Stimulated activated CD8-positive, alpha-beta memory T cell treated with anti-CD3 and anti-CD28 coated beads, Interleukin-4, amount 100 ng/mL, for 24 hours (primary cell): Measurements from ENCODE around the gene KHDC3L.
"Not testable (repeated sequence)": the region's sequence is repeated elsewhere in the genome, so short reads cannot be mapped to it uniquely, and the experiment has no call there.

Source experiments
- DNase-seq: peaks from one replicate; pipeline ENCODE4 v3.0.0-alpha.2; 2020; ENCODE audit warnings: low read depth

The KHDC3L gene

DNA sequence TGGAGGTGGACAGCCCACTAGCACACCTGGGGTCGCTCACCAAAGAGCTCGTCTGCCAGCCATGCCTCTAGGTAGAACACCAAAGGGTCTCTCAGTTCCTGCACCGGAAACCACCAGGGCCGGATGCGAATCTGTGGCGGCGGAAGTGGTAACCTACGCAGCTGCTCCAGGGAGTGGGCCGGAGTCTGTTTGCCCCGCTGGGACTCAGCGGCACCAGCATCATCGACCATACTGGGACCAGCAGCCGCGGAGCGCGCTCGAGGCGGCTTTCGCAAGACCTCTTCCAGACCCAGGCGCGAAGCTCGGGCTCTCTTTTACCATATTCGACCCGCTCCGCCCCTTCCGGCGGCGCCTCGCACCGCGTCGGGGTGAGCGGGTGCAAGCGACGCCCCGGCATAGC, 7.1 kb downstream of the KHDC3L start, which contains the start of gene OOEP:
Gene OOEP (minus strand): TSS at position 335 of the 400 bp plus-strand sequence. CDS start 105 bp downstream, at position 230.
- no peak for DNase-seq

DNA sequence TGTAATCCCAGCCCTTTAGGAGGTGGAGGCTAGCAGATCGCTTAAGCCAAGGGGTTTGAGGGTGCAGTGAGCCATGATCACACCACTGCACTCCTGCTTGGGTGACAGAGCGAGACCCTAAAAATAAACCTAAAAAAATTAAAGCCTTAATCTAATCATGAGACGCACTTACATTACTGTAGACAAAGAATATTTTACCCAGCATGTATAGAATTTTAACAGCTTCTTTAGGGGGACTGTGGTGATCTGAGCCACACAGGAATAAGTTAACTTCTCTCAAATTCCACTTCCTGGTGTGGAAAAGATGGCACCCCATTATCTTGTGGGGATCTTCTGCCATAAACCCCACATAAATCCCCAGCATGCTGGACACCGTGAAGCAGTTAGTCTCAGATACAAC, 9.5 kb downstream of the KHDC3L start:
- no peak for DNase-seq

DNA sequence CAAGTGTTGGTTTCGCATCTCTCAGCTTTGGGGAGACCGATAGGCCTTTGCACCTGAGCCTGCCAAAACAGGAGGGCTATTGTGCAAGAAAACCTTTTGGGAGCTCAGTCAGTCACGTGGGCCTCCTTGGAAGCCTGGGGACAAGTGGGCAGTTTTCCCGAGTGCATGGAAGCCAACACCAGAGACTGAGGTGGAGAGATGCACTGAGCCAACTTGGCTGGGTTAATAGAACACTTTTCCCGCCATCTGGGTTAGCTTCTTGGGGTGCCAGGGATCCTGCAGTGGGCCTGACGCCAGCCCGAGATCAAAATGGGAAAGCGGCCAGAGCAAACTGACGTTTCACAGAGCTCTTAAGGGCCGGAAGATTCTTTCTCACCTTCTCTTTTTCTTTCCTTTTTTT, 10.1 kb downstream of the KHDC3L start:
- no peak for DNase-seq

DNA sequence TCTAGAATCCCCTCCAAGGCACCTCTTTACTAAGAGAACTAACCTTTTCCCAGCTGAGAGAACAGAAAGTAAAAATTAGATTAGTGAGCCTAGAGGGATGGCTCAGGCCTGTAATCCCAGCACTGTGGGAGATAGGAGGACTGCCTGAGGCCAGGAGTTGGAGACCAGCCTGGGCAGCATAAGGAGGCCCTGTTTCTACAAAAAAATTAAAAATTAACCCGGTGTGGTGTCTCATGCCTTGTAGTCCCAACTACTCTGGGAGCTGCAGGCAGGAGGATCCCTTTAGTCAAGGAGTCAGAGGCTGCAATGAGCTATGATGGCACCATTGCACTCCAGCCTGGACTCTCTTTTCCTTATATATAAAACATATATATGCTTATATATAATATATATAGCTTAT, 12.8 kb downstream of the KHDC3L start:
- no peak for DNase-seq

DNA sequence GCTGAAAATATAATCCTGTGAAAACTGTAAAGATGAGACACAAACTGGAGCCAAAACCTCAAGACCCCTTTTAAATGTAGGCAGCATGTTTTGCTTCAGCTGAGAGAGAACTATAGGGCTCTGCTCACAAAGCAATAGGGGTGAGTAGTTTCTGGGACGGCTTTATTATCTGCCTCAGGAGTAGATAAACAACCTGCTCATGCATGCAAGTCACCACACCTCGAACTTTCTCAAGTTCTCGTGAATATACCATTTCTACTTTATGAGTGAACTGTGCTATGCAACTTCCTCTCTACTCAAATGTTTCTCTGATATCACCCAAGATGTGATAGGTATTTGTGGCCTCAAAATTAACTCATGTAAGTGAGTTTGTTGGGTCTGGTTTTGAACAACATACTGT, 14.8 kb downstream of the KHDC3L start:
- no peak for DNase-seq

DNA sequence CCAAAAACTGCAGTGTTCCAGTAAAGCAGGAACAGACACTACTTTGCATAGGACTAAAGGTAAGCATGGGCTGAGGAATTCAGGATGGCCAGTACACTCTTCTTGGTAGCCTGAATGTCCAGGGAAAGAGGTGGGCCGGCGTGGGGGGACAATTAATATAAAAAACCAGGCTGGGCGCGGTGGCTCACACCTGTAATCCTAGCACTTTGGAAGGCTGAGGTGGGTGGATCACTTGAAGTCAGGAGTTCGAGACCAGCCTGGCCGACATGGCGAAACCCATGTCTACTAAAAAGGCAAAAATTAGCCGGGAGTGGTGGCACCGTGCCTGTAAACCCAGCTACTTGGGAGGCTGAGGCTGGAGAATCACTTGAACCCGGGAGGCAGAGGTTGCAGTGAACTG, 19.1 kb downstream of the KHDC3L start:
- DNase-seq: not testable (repeated sequence)

DNA sequence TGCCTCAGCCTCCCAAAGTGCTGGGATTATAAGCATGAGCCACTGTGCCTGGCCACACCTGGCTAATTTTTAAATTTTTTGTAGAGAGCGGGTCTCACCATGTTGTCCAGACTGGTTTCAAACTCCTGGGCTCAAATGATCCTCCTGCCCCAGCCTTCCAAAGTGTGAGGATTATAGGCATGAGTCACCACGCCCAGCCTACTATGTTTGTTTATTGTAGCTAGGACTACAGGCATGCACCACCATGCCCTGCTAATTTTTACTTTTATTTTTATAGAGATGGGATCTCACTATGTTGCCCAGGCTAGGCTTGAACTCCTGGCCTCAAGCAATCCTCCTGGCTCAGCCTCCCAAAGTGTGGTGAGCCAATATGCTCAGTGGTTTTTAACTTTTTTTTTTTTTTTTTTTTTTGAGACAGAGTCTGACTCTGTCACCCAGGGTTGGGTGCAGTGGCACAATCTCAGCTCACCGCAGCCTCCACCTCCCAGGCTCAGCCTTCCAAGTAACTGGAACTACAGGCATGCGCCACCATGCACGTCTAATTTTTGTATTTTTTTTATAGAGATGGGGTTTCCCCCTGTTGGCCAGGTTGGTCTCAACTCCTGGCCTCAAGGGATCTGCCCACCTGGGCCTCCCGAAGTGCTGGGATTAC, 20.1 kb downstream of the KHDC3L start:
- DNase-seq: no peak

DNA sequence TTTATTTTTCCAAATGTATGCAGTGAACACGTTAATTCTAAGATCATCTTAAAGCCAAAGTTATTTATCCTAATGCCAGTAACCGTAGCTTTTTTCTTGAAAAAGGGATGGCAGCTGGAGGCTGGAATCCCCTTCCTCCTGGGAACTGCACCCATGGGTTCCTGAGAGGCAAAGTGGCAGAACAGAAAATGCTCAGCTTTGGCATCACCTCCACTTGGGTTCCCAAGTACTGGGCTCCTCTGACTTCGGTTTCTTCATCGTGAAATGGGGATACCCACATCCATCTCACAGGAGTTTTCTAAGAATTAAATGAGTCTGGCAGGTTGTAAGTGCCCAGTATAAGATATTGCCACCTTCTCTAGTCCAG, 26.0 kb downstream of the KHDC3L start:
- DNase-seq: no peak

DNA sequence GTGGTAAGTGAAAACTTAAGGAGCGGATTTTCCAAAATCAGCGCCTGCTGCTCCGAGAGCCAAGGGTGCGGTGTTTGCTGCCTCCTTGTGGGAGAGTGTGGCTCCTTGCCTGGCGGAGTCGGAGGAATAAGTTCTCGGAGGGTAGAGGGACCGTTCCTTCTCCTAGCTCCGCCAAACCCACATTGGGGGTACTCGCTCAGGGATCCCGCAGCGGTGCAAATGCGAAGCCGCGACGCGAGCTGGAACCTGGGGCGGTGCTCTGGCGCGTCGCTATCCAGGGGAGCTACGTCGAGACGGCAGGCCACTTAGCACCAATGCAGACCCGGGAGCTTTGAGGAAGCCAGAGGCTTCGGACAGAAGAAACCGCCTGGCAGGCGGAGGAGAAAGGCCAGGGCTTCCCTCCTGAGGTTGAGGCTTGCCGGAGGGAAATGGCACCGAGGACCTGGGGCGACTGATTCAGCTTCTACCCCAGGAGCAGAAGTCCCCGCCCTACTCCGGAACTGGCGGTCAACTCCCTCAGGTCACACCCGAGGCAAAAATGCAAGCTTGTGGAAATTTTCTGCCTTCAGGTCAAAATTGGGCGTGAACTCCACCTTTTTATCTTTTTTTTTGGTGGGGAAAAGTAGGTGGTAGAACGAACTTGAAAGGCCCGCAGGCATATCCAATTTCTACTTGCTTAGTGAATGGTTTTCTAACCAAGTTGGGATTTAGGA, 26.5 kb downstream of the KHDC3L start:
- peak; percentile 45 for DNase-seq

DNA sequence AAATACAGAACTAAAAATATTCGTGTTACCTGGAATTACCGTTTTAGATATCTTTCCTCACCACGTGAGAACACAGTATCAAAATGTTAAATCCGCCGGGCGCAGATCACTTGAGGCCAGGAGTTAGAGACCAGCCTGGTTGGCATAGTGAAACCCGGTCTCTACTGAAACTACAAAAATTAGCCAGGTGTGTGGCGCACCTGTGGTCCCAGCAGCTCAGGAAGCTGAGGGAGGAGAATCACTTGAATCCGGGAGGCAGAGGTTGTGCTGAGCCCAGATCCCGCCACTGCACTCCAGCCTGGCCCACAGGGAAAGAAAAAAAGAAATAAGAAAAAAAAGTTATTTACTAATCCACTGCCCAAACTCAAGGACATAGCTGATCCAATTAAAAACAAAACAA, 27.4 kb downstream of the KHDC3L start:
- no peak for DNase-seq

DNA sequence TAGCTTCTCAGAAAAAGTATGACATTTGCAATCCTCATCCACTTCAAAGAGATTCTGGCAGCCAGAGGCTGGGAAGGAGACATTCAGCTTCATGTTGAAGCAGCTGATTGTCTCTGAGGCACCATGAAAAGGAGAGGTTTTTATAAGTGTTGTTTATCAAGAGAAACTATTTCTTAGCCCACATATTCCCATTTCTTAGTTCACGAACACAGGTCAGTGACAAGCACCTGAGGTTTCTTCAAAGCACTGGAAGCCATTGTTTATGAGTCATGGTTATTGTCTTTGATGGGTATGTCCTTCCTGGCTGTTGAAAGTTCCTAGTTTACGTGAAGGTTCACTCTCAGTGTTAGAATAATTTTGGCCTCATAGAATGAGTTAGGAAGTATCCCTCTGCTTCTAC, 29.2 kb downstream of the KHDC3L start:
- no peak for DNase-seq

DNA sequence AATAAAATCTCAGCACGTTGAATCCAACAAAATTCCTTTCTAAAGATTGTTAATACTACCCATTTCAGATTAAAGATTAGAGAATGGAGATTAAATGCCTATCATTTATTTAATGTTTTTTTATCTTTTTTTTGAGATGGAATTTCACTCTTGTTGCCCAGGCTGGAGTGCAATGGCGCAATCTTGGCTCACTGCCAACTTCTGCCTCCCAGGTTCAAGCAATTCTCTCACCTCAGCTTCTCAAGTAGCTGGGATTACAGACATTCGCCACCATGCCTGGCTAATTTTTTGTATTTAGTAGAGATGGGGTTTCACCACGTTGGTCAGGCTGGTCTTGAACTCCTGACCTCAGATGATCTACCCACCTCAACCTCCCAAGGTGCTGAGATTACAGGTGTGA, 29.7 kb downstream of the KHDC3L start:
- DNase-seq: not testable (repeated sequence)

DNA sequence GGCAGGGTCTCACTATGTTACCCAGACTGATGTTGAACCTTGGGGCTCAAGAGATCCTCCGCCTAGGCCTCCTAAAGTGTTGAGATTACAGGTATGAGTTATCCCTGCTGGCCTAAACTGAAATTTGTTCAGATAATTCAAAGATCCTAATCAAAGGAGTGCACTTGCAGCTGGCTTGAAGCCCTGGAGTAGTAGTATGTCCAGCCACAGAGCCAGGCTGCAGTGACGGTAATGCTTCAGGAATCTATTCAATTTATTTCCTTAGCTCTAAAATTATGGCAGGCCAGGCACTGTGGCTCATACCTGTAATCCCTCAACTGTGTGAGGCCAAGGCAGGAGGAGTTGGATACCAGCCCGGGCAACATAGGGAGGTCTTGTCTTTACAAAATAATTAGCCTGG, 30.8 kb downstream of the KHDC3L start:
- no peak for DNase-seq

DNA sequence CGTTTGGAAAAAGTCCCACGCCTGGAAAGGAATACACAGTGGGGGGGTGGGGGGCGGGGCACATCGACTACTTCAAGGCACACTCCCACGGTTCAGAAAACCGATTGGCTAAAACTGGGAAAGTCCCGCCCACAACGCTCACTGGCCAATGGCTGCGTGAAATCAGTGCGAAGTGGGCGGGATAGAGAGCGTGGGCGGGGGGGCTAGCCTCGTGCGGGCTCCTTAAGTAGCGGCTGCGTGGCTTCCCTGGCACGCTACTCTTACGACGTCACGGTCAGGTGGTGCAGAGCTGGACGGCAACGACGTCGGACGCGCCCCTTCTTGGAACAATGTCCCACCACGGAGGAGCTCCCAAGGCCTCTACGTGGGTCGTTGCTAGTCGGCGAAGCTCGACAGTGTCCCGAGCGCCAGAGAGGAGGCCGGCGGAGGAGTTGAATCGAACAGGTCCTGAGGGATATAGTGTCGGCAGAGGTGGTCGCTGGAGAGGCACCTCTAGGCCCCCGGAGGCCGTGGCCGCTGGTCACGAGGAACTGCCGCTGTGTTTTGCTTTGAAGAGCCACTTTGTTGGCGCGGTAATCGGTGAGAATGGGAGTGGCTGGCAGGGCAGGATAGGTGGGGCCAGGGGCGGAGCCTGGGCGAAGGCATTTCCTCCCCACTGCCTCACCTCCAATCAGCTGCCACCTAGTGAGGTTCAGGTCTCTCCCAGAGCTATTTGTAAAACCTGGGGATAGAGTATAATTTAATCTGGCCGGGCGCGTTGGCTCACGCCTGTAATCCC, 32.3 kb downstream of the KHDC3L start, which contains the start of gene DDX43:
Gene DDX43 (plus strand): TSS at position 252 of the 778 bp plus-strand sequence. CDS start 78 bp downstream, at position 330.
- DNase-seq: no peak

DNA sequence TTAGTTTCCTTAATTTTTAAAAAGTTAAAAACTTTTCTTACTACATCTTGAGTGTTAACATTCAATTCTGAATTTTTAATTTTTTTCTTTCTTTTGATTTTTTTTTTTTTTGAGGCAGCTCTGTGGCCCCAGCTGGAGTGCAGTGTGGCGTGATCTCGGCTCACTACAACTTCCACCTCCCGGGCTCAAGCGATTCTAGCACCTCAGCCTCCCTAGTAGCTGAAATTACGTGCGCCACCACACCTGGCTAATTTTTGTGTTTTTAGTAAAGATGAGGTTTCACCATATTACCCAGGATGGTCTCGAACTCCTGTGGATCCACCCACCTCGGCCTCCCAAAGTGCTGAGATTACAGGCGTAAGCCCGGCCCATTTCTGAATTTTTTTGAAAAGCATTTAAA, 33.4 kb downstream of the KHDC3L start:
- no peak for DNase-seq

DNA sequence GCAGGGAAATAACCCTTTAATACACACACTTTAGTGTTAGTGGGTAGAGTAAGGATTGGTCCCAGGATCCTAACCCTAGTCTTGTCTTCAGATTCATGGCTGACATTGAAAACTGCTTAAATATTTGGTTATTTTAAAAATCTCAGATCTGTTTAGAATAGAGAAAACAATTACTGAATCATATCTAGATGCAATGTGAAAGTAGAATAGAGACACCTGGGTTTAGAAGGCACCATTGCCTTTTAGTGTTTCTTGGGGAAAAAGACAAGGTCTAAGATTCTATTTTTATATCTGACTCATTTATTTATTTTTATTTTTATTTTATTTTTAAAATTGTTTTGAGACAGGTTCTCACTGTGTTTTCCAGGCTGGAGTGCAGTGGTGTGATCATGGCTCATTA, 38.2 kb downstream of the KHDC3L start:
- DNase-seq: no peak

DNA sequence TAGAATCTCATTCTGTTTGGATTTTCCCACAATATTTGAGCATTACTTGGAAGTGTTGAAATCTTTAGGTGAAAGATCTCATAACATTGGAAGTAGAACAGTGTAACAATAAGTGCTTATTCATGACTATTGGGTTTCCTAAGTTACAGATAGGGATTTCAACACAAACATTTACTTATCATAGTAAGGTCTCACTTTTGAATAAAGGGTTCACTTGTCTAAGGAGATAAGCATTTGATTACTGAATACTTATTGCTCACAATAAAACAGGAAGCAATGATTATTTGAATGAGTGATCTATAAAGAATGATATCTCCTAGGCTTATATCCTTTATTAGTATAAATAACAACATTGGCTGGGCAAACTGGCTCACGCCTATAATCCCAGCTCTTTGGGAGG, 46.9 kb downstream of the KHDC3L start:
- DNase-seq: no peak

DNA sequence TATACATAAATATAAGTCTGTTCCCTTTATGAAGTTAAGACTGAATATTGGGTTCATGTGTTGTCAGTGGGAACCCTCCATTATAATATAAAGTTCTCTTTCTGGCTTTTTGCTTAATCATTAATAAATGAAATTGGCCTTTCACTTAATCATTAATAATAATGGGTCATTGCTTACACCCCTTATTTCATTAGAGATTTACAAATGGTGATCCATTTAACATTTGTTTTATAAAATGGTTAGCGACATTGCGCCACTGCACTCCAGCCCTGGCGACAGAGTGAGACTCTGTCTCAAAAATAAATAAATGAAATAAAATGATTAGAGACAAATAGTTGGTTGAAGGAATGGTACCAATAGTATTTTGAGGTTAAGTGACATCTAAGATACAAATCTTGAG, 50.6 kb downstream of the KHDC3L start:
- DNase-seq: no peak
